SK-N-SH (cell line): ENCODE results near the gene DIPK1A.

Experiments used
- CTCF ChIP-seq: fragments of 200-600 bp; sonication (generic); IDR thresholded peaks from 2 replicates; pipeline ENCODE4 v1.6.1; 2017; ENCODE audit warnings: antibody characterized with exemption, mild to moderate bottlenecking, moderate library complexity
- EZH2phosphoT487 ChIP-seq: fragments of 200-600 bp; sonication (generic); IDR thresholded peaks from 2 replicates; pipeline ENCODE4 v1.6.1; 2017; ENCODE audit warnings: low read depth, mixed run types, mild to moderate bottlenecking, antibody characterized with exemption, moderate library complexity, borderline replicate concordance
- FOSL2 ChIP-seq: IDR thresholded peaks from 2 replicates; pipeline ENCODE4 v1.4.0; 2012; ENCODE audit warnings: low read depth, mild to moderate bottlenecking, moderate library complexity, borderline replicate concordance
- GABPA ChIP-seq: IDR thresholded peaks from 2 replicates; pipeline ENCODE4 v1.4.0; 2012; ENCODE audit warnings: low read depth, mild to moderate bottlenecking
- IRF3 ChIP-seq: fragments of 150-350 bp; IDR thresholded peaks from 2 replicates; pipeline ENCODE4 v1.6.1; 2016; ENCODE audit warnings: mild to moderate bottlenecking, low read depth, low read length
- MXI1 ChIP-seq: IDR thresholded peaks from 2 replicates; pipeline ENCODE4 v1.6.1; 2012; ENCODE audit warnings: mild to moderate bottlenecking, low read depth, low read length, improper control_type of control experiment
- NRF1 ChIP-seq: IDR thresholded peaks from 2 replicates; pipeline ENCODE4 v1.6.1; 2012; ENCODE audit warnings: low read depth, mild to moderate bottlenecking, low read length
- POLR2AphosphoS5 ChIP-seq: IDR thresholded peaks from 2 replicates; pipeline ENCODE4 v1.6.1; 2012; ENCODE audit warnings: low read depth, low read length
- RCOR1 ChIP-seq: fragments of 150-350 bp; IDR thresholded peaks from 2 replicates; pipeline ENCODE4 v1.6.1; 2017; ENCODE audit warnings: antibody characterized with exemption, low read length
- REST ChIP-seq: IDR thresholded peaks from 2 replicates; pipeline ENCODE4 v1.6.1; 2012; ENCODE audit warnings: mild to moderate bottlenecking, low read depth, low read length, moderate library complexity
- RFX5 ChIP-seq: IDR thresholded peaks from 2 replicates; pipeline ENCODE4 v1.6.1; 2012; ENCODE audit warnings: mild to moderate bottlenecking, improper control_type of control experiment, low read length
- TAF1 ChIP-seq: IDR thresholded peaks from 2 replicates; pipeline ENCODE4 v1.6.1; 2012; ENCODE audit warnings: low read depth, mild to moderate bottlenecking, low read length, moderate library complexity, borderline replicate concordance
- YY1 ChIP-seq: IDR thresholded peaks from 2 replicates; pipeline ENCODE4 v1.4.0; 2012; ENCODE audit warnings: low read depth, mild to moderate bottlenecking
- ZBTB33 ChIP-seq: IDR thresholded peaks from 2 replicates; pipeline ENCODE4 v1.4.0; 2012; ENCODE audit warnings: low read depth, borderline replicate concordance

- peak; percentile 59 for TF ChIP-seq CTCF
- no peak for TF ChIP-seq EZH2phosphoT487
- TF ChIP-seq YY1, result no peak
- TF ChIP-seq NRF1, result no peak
- no peak for TF ChIP-seq REST
- no peak for TF ChIP-seq IRF3
- TF ChIP-seq TAF1, result no peak
- TF ChIP-seq MXI1, result no peak
- no peak for TF ChIP-seq RCOR1
- no peak for TF ChIP-seq POLR2AphosphoS5
- TF ChIP-seq FOSL2, result no peak
- TF ChIP-seq RFX5, result no peak
- TF ChIP-seq GABPA, result no peak
- TF ChIP-seq ZBTB33, result no peak
Measured at GRCh38 chr1:92968138-92969032, 7.1 kb upstream of the DIPK1A start.
